CD4-positive, alpha-beta T cell treated with Interleukin-6 at 100 ng/mL for 8 hours (primary cell): ENCODE data around the gene DIO1.

Experiments used
- DNase-seq: peaks from one replicate; pipeline ENCODE4 v3.0.0-alpha.2; 2020; ENCODE audit warnings: mixed read lengths, low spot score

DIO1 gene

GRCh38 chr1:53894644-53895043 is 657 bp downstream of the DIO1 start:
- DNase-seq, result no peak

- no peak for DNase-seq
These were observed 1.4 kb downstream of the DIO1 start for GRCh38 chr1:53895421-53895820.

GRCh38 chr1:53896635-53897229 is 2.7 kb downstream of the DIO1 start:
- no peak for DNase-seq

DNA sequence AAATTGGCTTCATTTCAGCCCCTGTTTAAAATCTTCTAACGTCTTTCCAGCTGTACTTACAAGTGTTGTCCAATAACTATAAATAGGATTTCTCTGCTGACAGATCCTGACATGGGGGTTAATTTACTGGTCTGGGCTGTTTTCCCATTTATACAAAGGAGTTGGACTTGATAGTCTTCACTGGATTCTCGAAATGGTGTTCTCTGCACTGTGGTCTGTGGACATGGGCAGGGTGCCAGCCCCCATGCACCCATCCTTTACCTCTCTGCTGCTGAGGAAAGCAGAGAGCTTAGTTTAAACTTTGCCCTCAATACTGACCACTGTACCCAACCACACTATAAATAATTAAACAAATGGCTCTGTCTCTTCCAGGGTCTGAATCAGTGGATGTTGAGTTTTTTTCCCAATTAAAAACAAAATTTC is 5.2 kb downstream of the DIO1 start:
- DNase-seq, result no peak

DNA sequence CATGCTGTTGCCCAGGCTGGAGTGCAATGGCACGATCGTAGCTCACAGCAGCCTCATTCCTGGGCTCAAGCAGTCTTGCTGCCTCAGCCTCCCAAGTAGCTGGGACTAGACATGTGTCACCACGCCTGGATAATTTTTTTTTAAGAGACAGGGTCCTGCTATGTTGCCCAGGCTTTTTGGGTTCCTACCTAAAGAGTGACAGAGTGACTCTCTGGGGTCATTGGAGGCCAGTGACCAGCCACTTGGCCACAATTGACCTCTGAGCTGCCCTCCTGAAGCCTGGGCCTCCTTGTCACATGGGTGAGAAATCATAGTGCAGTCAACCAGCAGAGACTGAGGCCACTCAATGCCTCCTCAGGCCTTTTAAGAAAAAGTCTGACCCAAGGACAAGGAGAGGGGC is 5.7 kb downstream of the DIO1 start:
- DNase-seq, result no peak

DNA sequence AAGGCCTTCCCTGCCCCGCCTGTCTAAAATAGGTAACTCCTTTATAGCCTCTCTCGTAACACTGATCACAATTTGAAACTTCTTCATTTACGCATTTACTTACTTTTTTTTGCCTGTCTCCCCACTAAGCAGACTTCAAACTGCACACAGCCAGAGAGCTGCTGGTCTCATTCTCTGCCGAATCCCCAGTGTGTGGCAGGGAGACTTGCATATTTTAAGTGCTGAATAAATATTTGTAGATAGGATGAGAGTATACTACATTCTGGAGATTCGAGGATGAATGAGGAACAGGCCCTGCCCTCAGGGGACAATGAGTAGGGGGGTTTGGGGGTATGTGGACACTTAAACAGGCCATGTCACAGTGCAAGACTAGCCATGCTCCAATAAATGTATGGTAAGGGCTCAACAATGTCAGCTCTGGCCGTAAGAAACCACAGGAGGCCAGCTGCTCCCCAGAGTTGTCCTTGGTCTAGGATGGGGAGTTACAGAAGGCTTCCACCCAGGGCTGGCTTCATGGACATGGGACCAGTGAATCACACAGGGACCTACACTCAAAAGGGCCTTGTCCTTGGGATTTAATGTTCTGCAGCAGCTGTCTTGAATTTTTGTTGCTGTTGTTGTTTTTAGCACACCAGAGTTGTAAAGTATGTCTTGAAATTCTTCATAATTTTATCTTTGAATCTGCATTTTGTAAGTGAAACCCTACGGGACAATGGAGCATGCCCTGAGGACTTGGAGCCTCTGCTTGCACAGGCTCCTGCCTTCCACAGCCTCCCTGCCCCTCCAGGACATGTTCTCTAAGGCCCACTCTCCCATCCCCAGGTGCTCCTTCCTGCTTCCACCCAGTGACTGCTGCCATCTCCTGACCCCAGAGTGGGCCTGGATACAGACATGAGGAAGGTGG is 8.5 kb downstream of the DIO1 start:
- no peak for DNase-seq

- no peak for DNase-seq
These were observed 11.5 kb downstream of the DIO1 start for GRCh38 chr1:53905509-53905908.

GRCh38 chr1:53906121-53906520 is 12.1 kb downstream of the DIO1 start:
- no peak for DNase-seq

- DNase-seq, result no peak
These were observed 16.0 kb downstream of the DIO1 start for GRCh38 chr1:53909946-53910345.

DNA sequence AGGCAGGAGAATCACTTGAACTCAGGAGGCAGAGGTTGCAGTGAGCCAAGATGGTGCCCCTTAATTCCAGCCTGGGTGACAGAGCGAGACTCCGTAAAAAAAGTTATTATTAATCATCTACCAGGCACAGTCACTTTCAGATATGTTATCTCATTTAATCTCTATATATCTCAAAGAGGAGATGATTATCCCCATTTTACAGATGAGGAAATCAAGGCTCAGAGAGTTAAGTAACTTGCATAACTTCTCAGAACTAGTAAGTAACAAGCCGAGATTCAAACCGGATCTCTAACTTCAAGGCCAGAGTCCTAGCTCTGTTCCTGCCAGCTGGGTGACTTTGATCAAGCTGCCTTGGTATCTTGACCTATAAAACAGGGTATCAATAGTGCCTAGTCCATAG is 17.5 kb downstream of the DIO1 start:
- no peak for DNase-seq

GRCh38 chr1:53913352-53914033 is 19.5 kb downstream of the DIO1 start:
- DNase-seq, result no peak

GRCh38 chr1:53918343-53918742 is 24.4 kb downstream of the DIO1 start:
- DNase-seq, result no peak

- DNase-seq, result no peak
These were observed 25.7 kb downstream of the DIO1 start for GRCh38 chr1:53919675-53920066.

DNA sequence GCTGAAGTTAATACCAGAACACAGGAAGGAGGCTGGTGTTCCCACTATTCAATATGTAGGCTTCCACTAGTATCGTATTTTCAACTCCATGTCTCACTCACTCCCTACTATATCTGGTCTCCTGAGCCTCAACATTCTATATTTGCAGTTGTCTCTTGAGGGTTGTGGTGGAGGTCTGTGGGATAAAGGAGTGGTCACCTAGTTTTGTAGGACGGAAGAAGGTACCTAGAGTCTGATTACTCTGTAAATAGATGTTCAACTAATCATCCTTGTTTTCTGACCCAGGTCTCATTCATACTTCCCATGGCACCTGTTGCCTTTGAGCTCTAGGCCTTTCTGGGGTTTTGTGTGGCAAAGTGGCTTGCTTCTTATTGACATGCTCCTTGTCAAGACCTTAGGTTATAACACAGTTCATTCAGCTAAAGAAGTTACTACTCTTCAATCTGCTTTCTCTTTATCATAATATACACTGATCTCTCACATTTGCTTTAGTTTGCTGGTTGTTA is 33.4 kb downstream of the DIO1 start:
- DNase-seq, result no peak

GRCh38 chr1:53929246-53929960 is 35.4 kb downstream of the DIO1 start:
- DNase-seq, result no peak

DNA sequence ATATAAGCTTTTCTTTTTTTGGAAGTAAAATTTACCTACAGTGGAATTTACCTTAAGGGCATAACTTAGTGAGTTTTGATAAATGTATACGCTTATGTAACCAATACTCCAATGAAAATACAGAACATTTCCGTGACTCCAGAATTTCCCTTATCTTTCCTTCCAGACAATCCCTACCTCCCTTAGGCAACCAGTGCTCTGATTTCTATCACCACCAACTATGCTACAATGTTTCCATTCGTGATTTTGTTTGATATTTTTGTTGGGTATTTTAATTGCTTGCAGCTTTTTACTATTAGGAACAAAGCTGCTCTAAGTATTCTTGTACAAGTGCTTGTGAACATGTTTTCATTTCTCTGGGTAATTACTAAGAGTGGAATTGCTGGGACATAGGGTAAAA is 36.9 kb downstream of the DIO1 start:
- DNase-seq, result no peak

DNA sequence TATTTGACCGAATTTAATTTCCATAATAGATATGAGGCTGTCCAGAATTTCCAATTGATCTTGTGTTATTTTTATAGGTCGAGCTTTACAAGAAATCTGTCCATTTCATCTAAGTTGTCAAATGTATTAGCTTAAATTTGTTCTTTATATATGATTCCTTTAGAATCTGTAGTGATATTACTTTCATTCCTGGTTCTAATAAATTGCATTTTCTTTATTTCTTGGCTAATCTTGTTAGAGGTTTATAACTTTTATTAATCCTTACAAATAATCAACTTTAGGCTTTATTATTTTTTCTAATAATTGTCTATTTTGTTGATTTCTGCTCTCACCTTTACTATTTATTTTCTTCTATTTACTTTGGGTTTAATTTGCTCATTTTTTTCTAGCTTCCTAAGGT is 37.5 kb downstream of the DIO1 start:
- DNase-seq, result no peak

GRCh38 chr1:53934170-53934765 is 40.3 kb downstream of the DIO1 start:
- DNase-seq, result no peak

- DNase-seq, result no peak
These were observed 42.4 kb downstream of the DIO1 start for GRCh38 chr1:53936430-53936829.

DNA sequence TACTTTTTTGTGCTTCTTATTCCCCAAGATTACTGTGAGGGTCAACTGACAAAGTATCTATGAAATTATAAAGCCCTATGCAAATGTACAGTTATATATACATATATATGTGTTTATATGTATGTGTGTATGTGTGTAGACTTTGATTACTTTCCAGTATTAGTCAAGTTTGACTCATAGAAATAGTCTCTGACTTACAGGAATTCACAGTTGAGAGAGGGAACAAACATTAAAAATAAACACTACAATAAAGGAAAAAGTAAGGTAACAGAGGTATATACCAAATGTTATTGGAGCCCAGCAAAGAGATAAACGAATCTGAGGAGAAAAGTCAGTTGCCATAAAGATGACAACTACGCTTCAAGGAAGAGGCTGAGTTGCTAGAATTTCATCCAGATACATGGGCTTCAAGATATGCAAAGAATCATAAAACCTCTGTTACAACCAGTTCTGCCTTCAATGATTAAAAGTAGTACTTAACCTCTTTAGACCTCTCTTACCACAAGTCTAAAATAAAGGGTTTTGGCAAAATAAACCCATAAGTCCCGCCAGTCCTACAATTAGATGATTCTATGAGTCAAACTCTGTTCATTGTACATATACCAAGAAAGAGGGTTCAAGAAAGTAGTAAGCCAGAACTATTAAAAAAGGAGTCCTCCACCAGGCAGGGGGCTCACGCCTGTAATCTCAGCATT is 44.3 kb downstream of the DIO1 start:
- DNase-seq, result no peak
